ACHN (cell line): ENCODE data around the gene XPNPEP3.
A peak's percentile ranks its signal among the peaks of the same experiment; 100 is the strongest.
"Not testable (repeated sequence)": the region's sequence is repeated elsewhere in the genome, so short reads cannot be mapped to it uniquely, and the experiment has no call there.

ENCODE experiments used
- DNase-seq: peaks from one replicate; pipeline ENCODE4 v3.0.0-alpha.2; 2015
- in situ Hi-C: cut with HindIII; loops from 2 replicates; pipeline ENCODE4 v1.10.0; 2017; ENCODE audit warnings: low sequenced_read_pairs, low pct_ligation_motif_present, low pct_unique_long_range_greater_than_20kb

XPNPEP3 gene

DNA sequence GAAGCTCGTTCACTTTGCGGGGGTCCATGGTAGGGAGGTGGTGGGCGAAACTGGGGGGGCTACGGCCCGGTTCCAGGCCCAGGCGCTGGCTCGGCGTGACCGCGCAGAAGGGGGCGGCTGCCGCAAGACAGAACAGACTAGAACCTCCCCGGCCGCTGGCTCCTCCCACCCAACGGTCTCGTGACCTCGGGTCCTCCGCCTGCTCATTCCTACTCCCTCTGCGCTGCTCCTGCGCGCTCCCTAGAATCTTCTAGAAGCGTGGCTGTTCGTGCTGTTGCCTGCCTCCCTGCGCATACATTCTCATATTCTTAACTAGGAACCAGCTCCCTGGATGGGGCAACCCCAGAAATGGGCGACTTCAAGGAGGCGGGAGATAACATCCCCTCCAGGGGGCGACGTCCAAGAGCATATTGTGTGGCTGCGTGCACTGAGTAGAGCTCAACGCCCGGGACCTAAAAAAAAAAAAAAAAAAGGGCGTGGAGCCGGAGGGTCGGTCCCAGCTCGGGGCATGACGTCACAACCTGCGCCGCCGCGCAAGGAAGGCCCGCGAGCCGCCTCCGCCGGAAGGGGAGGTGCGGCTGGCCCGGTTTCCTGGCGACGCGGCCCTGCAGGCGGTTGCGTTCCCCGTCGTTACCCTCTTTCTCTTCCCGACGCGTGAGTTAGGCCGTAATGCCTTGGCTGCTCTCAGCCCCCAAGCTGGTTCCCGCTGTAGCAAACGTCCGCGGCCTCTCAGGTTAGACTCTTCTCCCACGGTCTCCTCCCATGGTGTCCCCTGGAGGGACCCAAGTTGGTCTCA is at the start of gene XPNPEP3, which contains the start of gene ST13:
XPNPEP3 (plus strand) TSS at position 636 of the 796 bp plus-strand sequence; CDS start at position 670, 34 bp downstream.
ST13 (minus strand) TSS at position 127 of the 796 bp plus-strand sequence; CDS start at position 28, 99 bp downstream.
- in situ Hi-C loops: no loop called here
- peak; percentile 92 for DNase-seq

DNA sequence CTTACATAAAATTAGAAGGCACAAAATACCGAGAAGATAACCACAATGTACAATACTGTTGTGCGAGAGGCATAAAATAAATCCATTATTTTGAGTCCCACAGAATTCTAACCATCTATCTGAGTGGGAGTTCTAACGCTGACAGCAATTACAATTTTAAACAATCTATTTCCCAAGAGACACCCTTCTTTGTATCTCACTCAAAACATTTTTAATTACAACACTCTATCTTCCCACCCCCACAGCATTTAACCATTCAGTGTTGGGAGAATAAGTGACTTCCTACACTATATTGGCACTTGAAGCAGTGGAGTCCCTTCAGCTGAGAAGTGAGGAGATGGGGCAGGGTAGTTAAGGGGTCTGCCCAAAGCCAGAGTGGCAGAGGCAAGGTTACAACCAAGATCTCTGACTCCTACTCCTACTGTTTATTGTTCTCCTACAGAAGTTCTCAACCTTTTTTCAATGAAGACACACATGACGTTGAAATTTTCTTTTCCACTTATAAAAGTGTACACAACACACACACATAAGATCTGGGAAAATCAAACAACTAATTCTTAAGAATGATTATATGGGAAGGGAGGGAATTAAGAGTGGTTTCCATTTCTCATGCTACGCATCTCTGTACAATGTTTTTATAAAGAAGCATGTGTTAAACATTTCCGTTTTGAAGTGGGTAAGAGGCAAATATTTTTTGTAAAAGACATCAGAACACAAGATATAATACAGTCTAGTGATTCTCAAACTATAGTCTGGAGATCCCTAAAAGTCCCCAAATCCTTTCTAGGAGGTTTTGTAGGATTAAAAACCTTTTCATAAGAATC is 48.7 kb upstream of the XPNPEP3 start:
- no peak for DNase-seq
- in situ Hi-C loops: no loop called here

GRCh38 chr22:40813912-40814315 is 43.0 kb upstream of the XPNPEP3 start:
- no peak for DNase-seq
- in situ Hi-C loops: no loop called here

- DNase-seq: no peak
- in situ Hi-C loops: no loop called here
These were observed 39.2 kb upstream of the XPNPEP3 start for GRCh38 chr22:40817737-40818136.

- in situ Hi-C loops: no loop called here
- no peak for DNase-seq
These were observed 38.7 kb upstream of the XPNPEP3 start for GRCh38 chr22:40818192-40818746.

DNA sequence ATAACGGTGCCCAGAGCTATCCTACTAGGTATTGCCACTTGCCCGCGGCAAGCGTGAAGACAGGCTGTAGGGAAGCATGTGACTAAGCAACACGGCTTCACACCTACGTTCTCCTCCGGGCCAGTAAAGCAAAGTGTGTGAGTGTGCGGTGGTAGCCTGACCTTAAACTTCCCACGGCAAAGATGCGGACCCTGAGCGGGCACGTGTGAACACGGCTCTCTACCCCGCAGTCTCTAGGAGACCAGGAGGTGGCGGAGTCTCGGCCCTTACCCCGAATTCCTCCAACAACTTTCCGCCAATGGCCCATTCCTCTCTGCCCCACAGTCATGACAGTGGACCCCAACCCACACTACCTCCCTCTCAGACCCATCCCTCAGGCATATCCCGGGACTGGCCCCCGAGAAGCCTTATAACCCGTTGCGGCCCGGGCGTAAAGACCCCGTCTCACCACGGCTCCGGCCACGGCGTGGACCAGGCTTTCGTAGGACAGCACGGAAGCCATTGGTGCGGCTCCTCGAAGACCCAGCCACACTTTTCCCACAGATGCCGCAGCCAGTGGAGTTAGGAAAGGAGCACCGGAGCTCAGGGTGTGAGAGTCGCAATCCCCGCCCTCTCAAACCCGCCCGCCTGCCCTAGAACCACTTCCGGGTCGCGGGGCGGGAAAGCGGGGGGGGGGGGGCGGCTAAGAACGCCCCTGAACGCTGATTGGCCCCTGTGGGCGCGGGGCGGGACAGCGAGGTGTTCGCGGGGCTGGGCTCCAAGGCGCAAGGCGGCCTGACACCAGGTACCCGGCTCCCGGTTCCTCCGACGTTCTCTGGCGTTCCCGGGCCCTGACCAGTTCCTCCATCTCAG is 38.0 kb upstream of the XPNPEP3 start, which contains the start of gene SLC25A17:
SLC25A17 (minus strand) TSS at position 600 of the 852 bp plus-strand sequence; CDS start at position 502, 98 bp downstream.
- in situ Hi-C loops: no loop called here
- DNase-seq: peak; percentile 83

DNA sequence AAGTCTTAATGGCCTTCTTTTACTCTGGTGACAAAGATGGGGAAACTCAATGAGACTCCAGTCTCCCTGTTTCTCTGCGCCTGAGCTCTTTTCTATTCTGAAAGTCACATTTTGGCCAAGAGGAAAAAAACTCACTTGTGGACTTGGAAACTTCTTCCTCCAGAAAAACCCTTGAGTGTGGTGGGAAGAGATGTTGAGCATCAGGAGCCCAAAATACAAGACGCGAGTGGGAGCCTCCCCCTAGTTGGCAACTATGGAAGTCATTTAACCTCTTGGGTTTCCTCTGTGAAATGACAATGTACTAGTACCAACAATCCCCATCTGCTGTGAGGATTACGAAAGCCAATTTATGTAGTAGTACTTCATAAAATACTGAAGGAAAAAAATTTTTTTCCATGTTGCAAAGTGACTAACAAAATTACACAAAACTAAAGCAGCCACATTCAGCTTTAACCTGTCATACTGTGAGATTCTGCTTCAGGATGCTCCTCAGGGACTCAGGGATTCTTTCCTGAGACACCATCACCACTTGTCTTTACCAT is 37.3 kb upstream of the XPNPEP3 start:
- in situ Hi-C loops: no loop called here
- DNase-seq: peak; percentile 17

- in situ Hi-C loops: no loop called here
- DNase-seq: no peak
These were observed 33.5 kb upstream of the XPNPEP3 start for GRCh38 chr22:40823426-40823825.

DNA sequence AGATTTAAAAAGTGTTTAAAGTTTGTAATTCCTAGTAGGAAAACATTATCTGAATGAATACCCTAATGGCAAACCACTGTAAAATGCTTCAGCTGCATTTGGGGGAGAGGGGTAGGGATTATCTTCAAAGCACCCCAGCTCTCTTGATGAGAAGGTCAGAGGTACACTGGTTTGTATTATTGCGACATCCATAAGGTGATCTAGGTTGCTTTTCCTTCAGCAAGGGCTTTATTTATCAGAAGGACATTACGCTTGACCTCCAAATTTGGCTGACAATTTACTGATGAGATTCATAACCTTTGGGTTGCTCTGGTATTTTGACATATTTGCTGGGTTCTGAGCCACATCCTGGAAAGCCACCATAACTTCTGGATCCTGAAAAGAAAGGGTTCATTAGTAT is 30.7 kb upstream of the XPNPEP3 start:
- in situ Hi-C loops, DNase-seq: not testable (repeated sequence)

DNA sequence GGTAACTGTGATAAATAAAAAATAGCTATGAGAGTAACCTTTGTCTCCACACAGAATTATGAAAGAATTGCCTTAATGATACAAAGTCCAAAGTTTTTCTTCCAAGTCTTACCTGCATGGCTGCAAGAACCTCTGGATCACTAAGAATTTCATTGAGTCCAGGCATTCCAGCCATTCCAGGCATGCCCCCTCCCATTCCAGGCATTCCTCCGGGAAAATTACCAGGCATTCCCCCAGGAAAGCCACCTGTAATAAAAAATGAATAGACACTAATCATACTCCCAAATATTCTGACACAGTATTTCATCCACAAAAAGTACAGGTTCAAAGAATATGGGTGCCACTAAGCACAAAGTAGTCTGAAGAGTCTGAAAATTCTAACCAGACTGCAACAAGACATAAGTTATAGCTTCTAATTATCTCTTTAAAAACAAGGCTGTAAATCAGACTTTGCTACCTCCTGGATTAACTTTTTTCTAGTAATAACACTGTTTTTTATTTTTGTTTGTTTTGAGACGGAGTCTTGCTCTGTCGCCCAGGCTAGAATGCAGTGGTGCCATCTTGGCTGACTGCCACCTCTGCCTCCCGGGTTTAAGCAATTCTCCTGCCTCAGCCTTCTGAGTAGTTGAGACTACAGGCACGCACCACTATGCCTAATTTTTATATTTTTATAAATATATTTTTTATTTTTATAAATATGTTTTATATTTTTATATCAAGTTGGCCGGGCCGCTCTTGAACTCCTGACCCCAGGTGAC is 29.8 kb upstream of the XPNPEP3 start:
- DNase-seq: peak; percentile 41
- in situ Hi-C loops: no loop called here

DNA sequence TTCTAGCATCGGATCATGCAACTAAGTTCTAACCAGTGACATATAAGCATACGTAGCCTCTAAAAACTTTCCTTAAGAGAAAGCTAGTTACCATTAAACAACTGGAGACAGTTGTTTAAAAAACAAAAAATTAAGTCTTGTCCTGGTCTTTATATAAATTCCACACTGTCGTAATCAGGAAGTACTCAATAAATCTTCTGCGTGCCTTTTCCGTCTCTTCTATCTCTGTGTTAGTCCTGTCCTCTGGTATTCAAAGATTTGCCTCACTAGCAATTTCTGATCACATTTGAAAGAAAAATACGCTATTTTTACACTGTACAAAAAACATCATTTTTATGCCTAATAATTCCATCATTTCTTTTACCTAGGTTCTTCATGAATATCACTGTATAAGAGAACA is 27.8 kb upstream of the XPNPEP3 start:
- no peak for DNase-seq
- in situ Hi-C loops: no loop called here

DNA sequence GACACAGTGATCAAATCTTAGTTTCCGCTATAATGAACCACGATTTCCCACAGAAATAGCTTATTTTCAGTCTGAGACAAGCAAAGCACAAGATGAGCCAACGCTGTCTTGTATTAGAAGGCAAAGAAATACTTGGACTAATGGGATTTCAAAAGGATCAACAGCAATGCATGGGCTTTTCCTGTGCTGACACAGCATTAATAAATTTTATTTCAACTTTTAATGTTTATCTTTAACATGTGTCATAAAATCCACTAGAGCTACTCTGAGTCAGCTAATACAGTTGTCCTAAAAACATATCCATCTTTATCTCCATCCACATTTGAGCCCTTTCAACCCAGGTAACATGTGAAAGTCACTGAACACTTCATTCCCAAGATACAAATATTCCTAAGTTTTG is 22.3 kb upstream of the XPNPEP3 start:
- in situ Hi-C loops: no loop called here
- no peak for DNase-seq

GRCh38 chr22:40838486-40838885 is 18.5 kb upstream of the XPNPEP3 start:
- in situ Hi-C loops: no loop called here
- no peak for DNase-seq

DNA sequence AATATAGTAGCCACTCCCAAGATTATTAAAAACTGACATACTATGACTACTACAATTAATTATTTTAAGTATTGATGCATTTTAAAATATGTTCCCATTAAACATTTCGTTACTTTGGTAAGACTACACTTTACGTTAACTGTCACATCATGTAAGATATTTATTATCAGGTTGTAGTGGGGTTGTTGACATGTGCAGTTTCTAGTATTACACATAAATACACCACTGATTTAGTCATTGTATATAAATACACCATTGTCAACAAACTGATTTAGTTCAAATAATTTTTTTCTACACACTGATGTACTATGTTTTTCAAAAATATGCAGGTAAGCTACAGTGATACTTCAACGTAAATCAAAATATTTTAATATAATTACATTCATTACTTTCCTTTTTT is 12.0 kb upstream of the XPNPEP3 start:
- in situ Hi-C loops: no loop called here
- no peak for DNase-seq

DNA sequence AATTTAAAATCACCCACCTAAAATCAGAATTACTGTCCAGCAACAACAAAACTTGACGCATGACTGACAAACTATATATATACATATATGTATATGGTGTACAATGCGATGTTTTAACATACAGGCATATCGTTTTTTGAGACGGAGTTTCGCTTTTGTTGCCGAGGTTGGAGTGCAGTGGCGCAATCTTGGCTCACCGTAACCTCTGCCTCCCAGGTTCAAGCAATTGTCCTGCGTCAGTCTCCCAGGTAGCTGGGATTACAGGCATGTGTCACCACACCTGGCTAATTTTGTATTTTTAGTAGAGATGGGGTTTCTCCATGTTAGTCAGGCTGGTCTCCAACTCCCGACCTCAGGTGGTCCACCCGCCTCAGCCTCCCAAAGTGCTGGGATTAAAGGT is 11.1 kb upstream of the XPNPEP3 start:
- in situ Hi-C loops: not testable (repeated sequence)

GRCh38 chr22:40853333-40853732 is 3.6 kb upstream of the XPNPEP3 start:
- DNase-seq: no peak
- in situ Hi-C loops: no loop called here

More for the DNA sequence above, 11.1 kb upstream of the XPNPEP3 start:
- not testable (repeated sequence) for DNase-seq

DNA sequence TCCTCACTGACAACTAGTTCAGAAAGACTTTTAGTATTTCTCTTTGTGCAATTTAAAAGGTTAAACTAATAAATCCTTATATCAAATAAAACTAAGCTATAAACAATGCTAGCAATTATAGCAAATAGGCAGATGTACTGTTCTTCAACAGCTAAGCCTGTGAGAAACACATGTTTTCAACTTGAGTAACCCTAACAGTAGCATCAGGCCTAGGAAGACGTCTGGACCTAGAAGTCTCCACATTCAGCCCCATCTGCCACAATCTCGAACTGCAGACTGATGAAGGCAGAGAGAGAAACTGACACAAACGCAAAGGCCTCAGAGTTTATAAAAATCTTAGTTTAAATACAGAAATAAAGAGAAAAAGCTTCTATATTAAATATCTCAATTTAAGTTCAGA is 3.0 kb upstream of the XPNPEP3 start:
- no peak for DNase-seq
- in situ Hi-C loops: no loop called here
